WTC11 (cell line): ENCODE results near the gene SGCG. TPM values are rescaled to one million over a fixed set of nuclear protein-coding genes. Genes with fewer than 3 reads are reported as not detected.

Experiments used
- ATAC-seq: fragments of 200-7000 bp; cut with Tn5 transposase; 2 replicates; pipeline ENCODE4 v1.10.0; 2021; ENCODE audit warnings: mild to moderate bottlenecking, moderate library complexity
- CTCF ChIA-PET: fragments of 300-600 bp; sonication (Branson Sonifier 250); formaldehyde crosslinking; loops from one replicate; lab custom pipeline; 2021; ENCODE audit warnings: antibody characterized with exemption; lab: Charles Lee
- POLR2A ChIA-PET: fragments of 350-600 bp; sonication (Branson Sonifier 250); formaldehyde crosslinking; loops from one replicate; lab custom pipeline; 2021; ENCODE audit warnings: antibody characterized with exemption; lab: Charles Lee
- DNase-seq: peaks from one replicate; pipeline ENCODE4 v3.0.0; 2021; ENCODE audit warnings: low spot score
- H3K27ac Mint-ChIP-seq: 2 replicates; pipeline ENCODE4 v1.8.0; 2021; ENCODE audit warnings: mixed read lengths
- H3K27me3 Mint-ChIP-seq: 2 replicates; pipeline ENCODE4 v1.8.0; 2021; ENCODE audit warnings: low read depth, mild to moderate bottlenecking, moderate library complexity, mixed read lengths
- H3K36me3 Mint-ChIP-seq: 2 replicates; pipeline ENCODE4 v1.8.0; 2021; ENCODE audit warnings: mixed read lengths
- H3K4me1 Mint-ChIP-seq: 2 replicates; pipeline ENCODE4 v1.8.0; 2022; ENCODE audit warnings: mixed read lengths
- H3K4me3 Mint-ChIP-seq: 2 replicates; pipeline ENCODE4 v1.8.0; 2021; ENCODE audit warnings: mild to moderate bottlenecking, moderate library complexity, mixed read lengths
- H3K9me3 Mint-ChIP-seq: 2 replicates; pipeline ENCODE4 v1.8.0; 2021; ENCODE audit warnings: mixed read lengths
- ATF6 ChIP-seq: sonication (generic); formaldehyde crosslinking; IDR thresholded peaks from 2 replicates; pipeline ENCODE4 v1.8.1; 2023; ENCODE audit warnings: mild to moderate bottlenecking, missing genetic modification reagents
- CBFB ChIP-seq: sonication (generic); formaldehyde crosslinking; IDR thresholded peaks from 2 replicates; pipeline ENCODE4 v1.8.1; 2022; ENCODE audit warnings: mild to moderate bottlenecking, low read depth, missing genetic modification reagents
- E2F5 ChIP-seq: sonication (generic); formaldehyde crosslinking; IDR thresholded peaks from 2 replicates; pipeline ENCODE4 v1.8.1; 2022; ENCODE audit warnings: mild to moderate bottlenecking, moderate library complexity, missing genetic modification reagents
- EMX1 ChIP-seq: fragments of 250-450 bp; sonication (Bioruptor Pico); IDR thresholded peaks from 2 replicates; pipeline ENCODE4 v1.8.0; 2021; ENCODE audit warnings: mild to moderate bottlenecking
- FOXJ3 ChIP-seq: sonication (generic); formaldehyde crosslinking; IDR thresholded peaks from 2 replicates; pipeline ENCODE4 v1.9.0; 2021; ENCODE audit warnings: missing genetic modification reagents, mild to moderate bottlenecking, borderline replicate concordance
- FOXK1 ChIP-seq: sonication (generic); formaldehyde crosslinking; IDR thresholded peaks from 2 replicates; pipeline ENCODE4 v1.8.0; 2022; ENCODE audit warnings: mild to moderate bottlenecking, moderate library complexity, missing genetic modification reagents
- FOXP4 ChIP-seq: sonication (generic); formaldehyde crosslinking; IDR thresholded peaks from 2 replicates; pipeline ENCODE4 v1.8.0; 2022; ENCODE audit warnings: mild to moderate bottlenecking, missing genetic modification reagents
- HMGXB4 ChIP-seq: sonication (generic); formaldehyde crosslinking; IDR thresholded peaks from 2 replicates; pipeline ENCODE4 v1.8.1; 2023; ENCODE audit warnings: mild to moderate bottlenecking, moderate library complexity, missing genetic modification reagents
- NR2C2 ChIP-seq: sonication (generic); formaldehyde crosslinking; IDR thresholded peaks from 2 replicates; pipeline ENCODE4 v1.8.0; 2022; ENCODE audit warnings: mild to moderate bottlenecking, missing genetic modification reagents
- NR3C1 ChIP-seq: sonication (generic); formaldehyde crosslinking; conservative IDR thresholded peaks from 2 replicates; pipeline ENCODE4 v1.8.1; 2023; ENCODE audit warnings: low read depth, mild to moderate bottlenecking, missing genetic modification reagents
- PRRX2 ChIP-seq: fragments of 250-450 bp; sonication (Bioruptor Pico); IDR thresholded peaks from 2 replicates; pipeline ENCODE4 v1.8.0; 2021; ENCODE audit warnings: mild to moderate bottlenecking
- RELA ChIP-seq: sonication (generic); formaldehyde crosslinking; IDR thresholded peaks from 2 replicates; pipeline ENCODE4 v1.8.1; 2022; ENCODE audit warnings: missing genetic modification reagents, mild to moderate bottlenecking, borderline replicate concordance
- RORB ChIP-seq: fragments of 250-450 bp; sonication (Bioruptor Pico); IDR thresholded peaks from 2 replicates; pipeline ENCODE4 v1.9.0; 2021; ENCODE audit warnings: mild to moderate bottlenecking
- SMAD3 ChIP-seq: sonication (generic); formaldehyde crosslinking; IDR thresholded peaks from 2 replicates; pipeline ENCODE4 v1.8.0; 2022; ENCODE audit warnings: missing genetic modification reagents, mild to moderate bottlenecking, borderline replicate concordance
- STAT6 ChIP-seq: sonication (generic); formaldehyde crosslinking; conservative IDR thresholded peaks from 2 replicates; pipeline ENCODE4 v1.8.1; 2023; ENCODE audit warnings: mild to moderate bottlenecking, low read depth, missing genetic modification reagents, moderate library complexity
- TEAD1 ChIP-seq: sonication (generic); formaldehyde crosslinking; IDR thresholded peaks from 2 replicates; pipeline ENCODE4 v1.8.0; 2022; ENCODE audit warnings: mild to moderate bottlenecking, missing genetic modification reagents
- ZNF138 ChIP-seq: sonication (generic); formaldehyde crosslinking; conservative IDR thresholded peaks from 2 replicates; pipeline ENCODE4 v1.8.1; 2022; ENCODE audit warnings: mild to moderate bottlenecking, moderate library complexity, missing genetic modification reagents
- ZNF219 ChIP-seq: sonication (generic); formaldehyde crosslinking; IDR thresholded peaks from 2 replicates; pipeline ENCODE4 v1.8.0; 2023; ENCODE audit warnings: missing genetic modification reagents, mild to moderate bottlenecking, borderline replicate concordance
- ZNF232 ChIP-seq: sonication (generic); formaldehyde crosslinking; IDR thresholded peaks from 2 replicates; pipeline ENCODE4 v1.8.0; 2022; ENCODE audit warnings: mild to moderate bottlenecking, missing genetic modification reagents
- ZNF396 ChIP-seq: fragments of 250-450 bp; sonication (Bioruptor Pico); IDR thresholded peaks from 2 replicates; pipeline ENCODE4 v1.8.0; 2021; ENCODE audit warnings: mild to moderate bottlenecking, moderate library complexity, borderline replicate concordance
- ZNF671 ChIP-seq: fragments of 250-450 bp; sonication (Bioruptor Pico); IDR thresholded peaks from 2 replicates; pipeline ENCODE4 v1.8.0; 2021; ENCODE audit warnings: mild to moderate bottlenecking
- ZSCAN18 ChIP-seq: fragments of 250-450 bp; sonication (Bioruptor Pico); IDR thresholded peaks from 2 replicates; pipeline ENCODE4 v2.1.2; 2022; ENCODE audit warnings: mild to moderate bottlenecking, moderate library complexity
- total RNA-seq: library from RNA; stranded (reverse); gene quantifications from 3 replicates; pipeline ENCODE4 v1.2.3, GENCODE V29; 2021

The SGCG gene
- total RNA-seq, 1 experiment from 2014 or later, result not detected

- Mint-ChIP-seq H3K27ac (no peak overlapping the region), H3K36me3 (no peaks in the 10 kb centered on the region), H3K4me1 (peaks cover 27% of the 10 kb centered on the region), H3K27me3 (no peaks in the 10 kb centered on the region), H3K4me3 (no peak overlapping the region), H3K9me3 (no peaks in the 10 kb centered on the region)
- ChIA-PET POLR2A (no interaction called here), CTCF (no interaction called here)
- TF ChIP-seq EMX1 (no peak), FOXK1 (CRISPR knock-in tag) (no peak), NR3C1 (CRISPR knock-in tag) (no peak), ZNF396 (CRISPR knock-in tag) (no peak), FOXP4 (CRISPR knock-in tag) (no peak), RELA (no peak), NR2C2 (CRISPR knock-in tag) (no peak), CBFB (CRISPR knock-in tag) (no peak), E2F5 (CRISPR knock-in tag) (no peak), ATF6 (CRISPR knock-in tag) (no peak)
- DNase-seq (no peak), ATAC-seq (no peak)
Measured at GRCh38 chr13:23320926-23321534, 140.3 kb downstream of the SGCG start.

- ATAC-seq, result no peak
- H3K4me3 Mint-ChIP-seq, result no peak overlapping the region
- no peak for DNase-seq
- peaks cover 27% of the 10 kb centered on the region for H3K4me1 Mint-ChIP-seq
- POLR2A ChIA-PET, result interaction anchor here (0.6 kb wide), 1 partner anchor 440 kb away, joined by 3 read pairs; no protein-coding TSS in a partner anchor
- H3K9me3 Mint-ChIP-seq, result no peaks in the 10 kb centered on the region
- no peaks in the 10 kb centered on the region for H3K27me3 Mint-ChIP-seq
- H3K27ac Mint-ChIP-seq, result 0 out of 2 replicates have a peak overlapping the region, but pooled peaks have one; percentile 42
- CTCF ChIA-PET, result no interaction called here
- H3K36me3 Mint-ChIP-seq, result no peaks in the 10 kb centered on the region
- TF ChIP-seq RORB (CRISPR knock-in tag), result no peak
- no peak for TF ChIP-seq SMAD3 (CRISPR knock-in tag)
- no peak for TF ChIP-seq ZNF671 (CRISPR knock-in tag)
- TF ChIP-seq FOXJ3, result no peak
- TF ChIP-seq HMGXB4 (CRISPR knock-in tag), result no peak
- TF ChIP-seq NR2C2 (CRISPR knock-in tag), result no peak
- TF ChIP-seq STAT6 (CRISPR knock-in tag), result no peak
- no peak for TF ChIP-seq ZNF138 (CRISPR knock-in tag)
- TF ChIP-seq ZSCAN18, result no peak
- no peak for TF ChIP-seq TEAD1
- TF ChIP-seq ZNF232 (CRISPR knock-in tag), result no peak
- no peak for TF ChIP-seq EMX1
- TF ChIP-seq ZNF219 (CRISPR knock-in tag), result no peak
- no peak for TF ChIP-seq PRRX2 (CRISPR knock-in tag)
- no peak for TF ChIP-seq FOXK1 (CRISPR knock-in tag)
Measured at GRCh38 chr13:23321535-23322241, 140.9 kb downstream of the SGCG start.
